PC-3 (cell line): ENCODE measurements around the gene ACP7.

Experiments
- EZH2 ChIP-seq: fragments of 300-600 bp; sonication (generic); IDR thresholded peaks from one replicate; pipeline ENCODE4 v1.6.1; 2017; ENCODE audit warnings: antibody characterized with exemption, mild to moderate bottlenecking, low read length; ENCODE audit not compliant: unreplicated experiment
- EZH2phosphoT487 ChIP-seq: fragments of 300-600 bp; sonication (generic); IDR thresholded peaks from 2 replicates; pipeline ENCODE4 v1.6.1; 2018; ENCODE audit warnings: mild to moderate bottlenecking, antibody characterized with exemption, low read length, borderline replicate concordance
- TF ChIP-seq, protein P1 (sequence below): fragments of 300-600 bp; sonication (generic); conservative IDR thresholded peaks from 2 replicates; pipeline ENCODE4 v1.5.1; 2017; ENCODE audit warnings: antibody characterized with exemption, low read depth, mild to moderate bottlenecking, low read length

DNA sequence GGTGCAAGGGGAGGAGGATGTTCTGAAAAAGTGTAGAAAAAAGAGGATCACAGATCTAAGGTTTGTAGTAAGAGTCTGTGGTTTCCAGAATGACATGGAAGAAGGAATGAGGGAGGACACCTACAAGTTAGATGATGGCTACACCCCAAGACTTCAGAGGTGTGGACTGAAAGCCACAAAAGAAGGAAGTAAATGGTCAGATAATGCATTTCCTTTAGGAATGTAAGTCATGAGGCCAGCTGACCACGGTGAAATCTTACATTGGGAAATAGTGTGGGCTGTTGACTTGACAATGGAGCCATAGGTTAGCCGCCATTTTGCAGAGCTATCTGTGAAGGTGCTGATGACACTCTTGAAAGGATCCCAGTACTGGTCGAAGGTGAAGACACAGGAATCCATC lies 26.6 kb upstream of the ACP7 start:
- TF ChIP-seq, protein P1, sequence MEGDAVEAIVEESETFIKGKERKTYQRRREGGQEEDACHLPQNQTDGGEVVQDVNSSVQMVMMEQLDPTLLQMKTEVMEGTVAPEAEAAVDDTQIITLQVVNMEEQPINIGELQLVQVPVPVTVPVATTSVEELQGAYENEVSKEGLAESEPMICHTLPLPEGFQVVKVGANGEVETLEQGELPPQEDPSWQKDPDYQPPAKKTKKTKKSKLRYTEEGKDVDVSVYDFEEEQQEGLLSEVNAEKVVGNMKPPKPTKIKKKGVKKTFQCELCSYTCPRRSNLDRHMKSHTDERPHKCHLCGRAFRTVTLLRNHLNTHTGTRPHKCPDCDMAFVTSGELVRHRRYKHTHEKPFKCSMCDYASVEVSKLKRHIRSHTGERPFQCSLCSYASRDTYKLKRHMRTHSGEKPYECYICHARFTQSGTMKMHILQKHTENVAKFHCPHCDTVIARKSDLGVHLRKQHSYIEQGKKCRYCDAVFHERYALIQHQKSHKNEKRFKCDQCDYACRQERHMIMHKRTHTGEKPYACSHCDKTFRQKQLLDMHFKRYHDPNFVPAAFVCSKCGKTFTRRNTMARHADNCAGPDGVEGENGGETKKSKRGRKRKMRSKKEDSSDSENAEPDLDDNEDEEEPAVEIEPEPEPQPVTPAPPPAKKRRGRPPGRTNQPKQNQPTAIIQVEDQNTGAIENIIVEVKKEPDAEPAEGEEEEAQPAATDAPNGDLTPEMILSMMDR = no peak
- TF ChIP-seq EZH2 = no peak
- no peak for TF ChIP-seq EZH2phosphoT487
